ENCODE results near the gene CTXN3. TPM values are rescaled to one million over a fixed set of nuclear protein-coding genes. Genes with fewer than 3 reads are reported as not detected.

The CTXN3 gene
- total RNA-seq, 1 donor from 2014 or later = not detected

- Histone ChIP-seq H4K20me1 (ENCODE audit: low read depth) (no peaks in the 10 kb centered on the region), H3F3A (ENCODE audit: low read depth) (no peaks in the 10 kb centered on the region), H3K79me2 (ENCODE audit: low read depth) (no peaks in the 10 kb centered on the region), H2AFZ (replicated peaks) (no peak overlapping the region), H3K27me3 (no peaks in the 10 kb centered on the region), H3K9ac (no peak overlapping the region), H3K27ac (no peak overlapping the region), H3K4me3 (no peak overlapping the region), H3K36me3 (no peaks in the 10 kb centered on the region), H3K4me2 (no peak overlapping the region), H3K4me1 (peaks cover 16% of the 10 kb centered on the region), H3K9me3 (ENCODE audit: low read depth) (no peaks in the 10 kb centered on the region)
- TF ChIP-seq EZH2 (IDR thresholded peaks at IDR 0.05) (no peak), EZH2phosphoT487 (IDR thresholded peaks at IDR 0.05) (no peak)
- TF ChIP-seq, protein P1, sequence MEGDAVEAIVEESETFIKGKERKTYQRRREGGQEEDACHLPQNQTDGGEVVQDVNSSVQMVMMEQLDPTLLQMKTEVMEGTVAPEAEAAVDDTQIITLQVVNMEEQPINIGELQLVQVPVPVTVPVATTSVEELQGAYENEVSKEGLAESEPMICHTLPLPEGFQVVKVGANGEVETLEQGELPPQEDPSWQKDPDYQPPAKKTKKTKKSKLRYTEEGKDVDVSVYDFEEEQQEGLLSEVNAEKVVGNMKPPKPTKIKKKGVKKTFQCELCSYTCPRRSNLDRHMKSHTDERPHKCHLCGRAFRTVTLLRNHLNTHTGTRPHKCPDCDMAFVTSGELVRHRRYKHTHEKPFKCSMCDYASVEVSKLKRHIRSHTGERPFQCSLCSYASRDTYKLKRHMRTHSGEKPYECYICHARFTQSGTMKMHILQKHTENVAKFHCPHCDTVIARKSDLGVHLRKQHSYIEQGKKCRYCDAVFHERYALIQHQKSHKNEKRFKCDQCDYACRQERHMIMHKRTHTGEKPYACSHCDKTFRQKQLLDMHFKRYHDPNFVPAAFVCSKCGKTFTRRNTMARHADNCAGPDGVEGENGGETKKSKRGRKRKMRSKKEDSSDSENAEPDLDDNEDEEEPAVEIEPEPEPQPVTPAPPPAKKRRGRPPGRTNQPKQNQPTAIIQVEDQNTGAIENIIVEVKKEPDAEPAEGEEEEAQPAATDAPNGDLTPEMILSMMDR (IDR thresholded peaks at IDR 0.05) = no peak
- Mint-ChIP-seq H3K4me1 (peaks cover 29% of the 10 kb centered on the region), H3K9me3 (no peaks in the 10 kb centered on the region), H3K4me3 (no peak overlapping the region), H3K27ac (no peak overlapping the region), H3K36me3 (no peaks in the 10 kb centered on the region), H3K27me3 (ENCODE audit: insufficient read depth, low read depth) (peaks cover 8% of the 10 kb centered on the region)
- DNase-seq (ENCODE audit: low spot score) = no peak
Observed at GRCh38 chr5:127601111-127601510, 47.8 kb upstream of the CTXN3 start.

DNA sequence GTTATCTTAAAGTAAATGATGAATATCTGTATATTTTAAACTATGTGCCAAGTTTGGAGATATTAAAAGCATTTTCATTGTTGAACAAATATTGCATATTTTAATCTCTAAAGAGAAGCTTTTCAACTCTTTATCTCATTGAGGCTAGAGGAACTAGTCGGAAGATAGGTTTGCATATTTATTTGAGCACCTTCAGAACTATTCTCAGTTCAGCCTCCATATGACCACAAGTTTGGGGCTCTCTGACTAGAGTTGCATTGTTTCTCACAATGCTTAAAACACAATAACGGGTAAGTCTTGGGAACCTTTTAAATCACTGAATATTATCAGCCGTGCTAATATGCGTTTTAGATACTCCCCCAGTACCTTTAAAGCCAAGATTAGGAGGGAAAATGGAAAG, 47.3 kb upstream of the CTXN3 start:
- Mint-ChIP-seq H3K27me3 (ENCODE audit: insufficient read depth, low read depth) (peaks cover 6% of the 10 kb centered on the region), H3K27ac (no peak overlapping the region), H3K9me3 (no peaks in the 10 kb centered on the region), H3K36me3 (no peaks in the 10 kb centered on the region), H3K4me1 (peaks cover 25% of the 10 kb centered on the region), H3K4me3 (no peak overlapping the region)
- H3F3A ChIP-seq (ENCODE audit: low read depth) = no peaks in the 10 kb centered on the region
- H3K4me3 ChIP-seq = no peak overlapping the region
- no peaks in the 10 kb centered on the region for H3K79me2 ChIP-seq (ENCODE audit: low read depth)
- H3K4me1 ChIP-seq = peaks cover 12% of the 10 kb centered on the region
- H2AFZ ChIP-seq (replicated peaks) = no peak overlapping the region
- H4K20me1 ChIP-seq (ENCODE audit: low read depth) = no peaks in the 10 kb centered on the region
- H3K4me2 ChIP-seq = no peak overlapping the region
- H3K9me3 ChIP-seq (ENCODE audit: low read depth) = no peaks in the 10 kb centered on the region
- no peak overlapping the region for H3K9ac ChIP-seq
- no peak for DNase-seq (ENCODE audit: low spot score)
- no peak overlapping the region for H3K27ac ChIP-seq
- no peaks in the 10 kb centered on the region for H3K36me3 ChIP-seq
- TF ChIP-seq, protein P1 (IDR thresholded peaks at IDR 0.05) = no peak
- TF ChIP-seq EZH2 (IDR thresholded peaks at IDR 0.05) = no peak
- H3K27me3 ChIP-seq = no peaks in the 10 kb centered on the region

DNA sequence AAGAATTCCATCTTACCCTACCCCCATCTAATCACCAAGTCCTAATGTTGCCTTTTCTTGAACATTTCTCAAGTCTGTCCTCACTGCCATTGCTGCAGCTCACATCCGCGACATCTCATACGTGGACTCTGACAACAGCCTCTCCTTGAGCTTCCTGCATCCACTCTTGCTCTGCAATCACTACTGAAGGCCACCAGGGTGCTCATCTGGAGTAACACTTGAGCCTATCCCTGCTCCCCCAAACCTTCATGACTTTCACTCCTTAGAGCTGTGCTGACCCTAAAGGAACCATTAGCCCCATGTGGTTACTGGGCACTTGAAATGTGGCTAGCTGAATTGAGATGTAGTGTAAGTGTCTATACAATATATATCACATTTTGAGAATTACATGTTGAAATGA, 46.4 kb upstream of the CTXN3 start:
- H3K27me3 Mint-ChIP-seq (ENCODE audit: insufficient read depth, low read depth) = peaks cover 2% of the 10 kb centered on the region
- H3K27me3 ChIP-seq = no peaks in the 10 kb centered on the region
- no peak overlapping the region for H3K4me2 ChIP-seq

More for the DNA sequence above, 46.4 kb upstream of the CTXN3 start:
- H3F3A ChIP-seq (ENCODE audit: low read depth) = no peaks in the 10 kb centered on the region
- Mint-ChIP-seq H3K27ac (no peak overlapping the region), H3K9me3 (no peaks in the 10 kb centered on the region), H3K4me3 (no peak overlapping the region), H3K36me3 (no peaks in the 10 kb centered on the region), H3K4me1 (peaks cover 25% of the 10 kb centered on the region)
- peaks cover 12% of the 10 kb centered on the region for H3K4me1 ChIP-seq
- no peak overlapping the region for H3K4me3 ChIP-seq
- DNase-seq (ENCODE audit: low spot score) = no peak
- H3K9me3 ChIP-seq (ENCODE audit: low read depth) = no peaks in the 10 kb centered on the region
- TF ChIP-seq, protein P1 (IDR thresholded peaks at IDR 0.05) = no peak
- no peak for TF ChIP-seq EZH2 (IDR thresholded peaks at IDR 0.05)
- TF ChIP-seq EZH2phosphoT487 (IDR thresholded peaks at IDR 0.05) = no peak
- no peak overlapping the region for H2AFZ ChIP-seq (replicated peaks)
- H3K27ac ChIP-seq = no peak overlapping the region
- H4K20me1 ChIP-seq (ENCODE audit: low read depth) = no peaks in the 10 kb centered on the region
- H3K9ac ChIP-seq = no peak overlapping the region
- no peaks in the 10 kb centered on the region for H3K79me2 ChIP-seq (ENCODE audit: low read depth)
- H3K36me3 ChIP-seq = no peaks in the 10 kb centered on the region

Measured in neural progenitor cell (in vitro differentiated cells).